Measurements from ENCODE around the gene CTDSP2. TPM values are rescaled to one million over a fixed set of nuclear protein-coding genes. Genes with fewer than 3 reads are reported as not detected.

Gene CTDSP2
- total RNA-seq, 1 experiment from 2014 or later = 82.7 TPM

DNA sequence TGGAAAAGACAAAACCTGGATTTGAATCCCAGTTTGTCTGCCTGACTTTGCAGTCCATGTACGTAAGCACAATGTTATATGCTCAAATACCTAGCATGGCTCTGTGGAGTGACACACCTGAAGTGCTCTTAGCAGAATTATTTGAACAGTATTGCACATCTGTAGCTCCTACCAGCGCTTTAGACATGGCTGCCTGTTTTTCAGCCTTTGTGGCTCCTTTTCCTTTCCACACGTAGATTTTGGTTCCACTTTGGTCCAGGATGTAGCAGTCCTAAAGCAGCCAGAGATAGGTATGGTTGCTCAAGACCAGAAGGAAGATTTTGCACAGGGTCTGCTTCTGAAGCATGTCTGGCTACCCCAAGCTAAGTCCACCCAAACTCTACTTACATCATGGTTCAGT is 37.1 kb downstream of the CTDSP2 start:
- Histone ChIP-seq H3K4me2 (ENCODE audit: low read length) (no peak overlapping the region), H3K9me3 (ENCODE audit: control insufficient read depth in 1 of 2, insufficient read depth in 1 of 2, low read depth in 1 of 2, low read length in 2 of 2) (no peaks in the 10 kb centered on the region), H3K27me3 (ENCODE audit: insufficient read depth, low read length) (no peaks in the 10 kb centered on the region), H3K4me3 (replicated peaks in 1 of 2; ENCODE audit: low read depth in 1 of 2, low read length in 2 of 2) (no peak overlapping the region), H3K9me2 (ENCODE audit: insufficient read depth) (no peaks in the 10 kb centered on the region), H3K27ac (ENCODE audit: low read depth, low read length) (no peak overlapping the region), H3K36me3 (ENCODE audit: control insufficient read depth in 1 of 2, insufficient read depth in 2 of 2, low read length in 2 of 2) (no peaks in the 10 kb centered on the region), H4K20me1 (ENCODE audit: insufficient read depth) (no peaks in the 10 kb centered on the region), H3K9ac (ENCODE audit: low read length) (no peak overlapping the region), H2AFZ (ENCODE audit: low read depth, low read length, poor library complexity, severe bottlenecking) (no peak overlapping the region), H3K4me1 (ENCODE audit: control insufficient read depth in 1 of 2, insufficient read depth in 2 of 2, low read length in 2 of 2) (peaks cover 0 to 13% of the 10 kb centered on the region in 2 experiments; a peak in 2 of 4 replicates), H3K79me2 (ENCODE audit: insufficient read depth, low read length) (no peaks in the 10 kb centered on the region)
- BruUV-seq (replicated peaks) = no TSS peak
- ATAC-seq (no peak), DNase-seq (ENCODE audit: low read depth, low spot score) (no peak)
- ChIA-PET RAD21 (ENCODE audit: low non-redundant PET in 1 of 2, low total read pairs in 2 of 2, uncharacterized antibody in 2 of 2, unreplicated experiment in 2 of 2) (no interaction called here), POLR2A (no interaction called here), CTCF (no interaction called here)
- TF ChIP-seq CEBPB (IDR thresholded peaks at IDR 0.05; ENCODE audit: low read depth) (no peak), SIN3A (IDR thresholded peaks at IDR 0.05; ENCODE audit: low read depth) (no peak), RAD21 (IDR thresholded peaks at IDR 0.05; ENCODE audit: low read depth) (no peak), FOSL1 (IDR thresholded peaks at IDR 0.05; ENCODE audit: low read depth) (no peak), TCF7L2 (IDR thresholded peaks at IDR 0.05; ENCODE audit: borderline replicate concordance, extremely low read depth, insufficient read depth, insufficient read length) (no peak), POLR2A (IDR thresholded peaks at IDR 0.05; ENCODE audit: borderline replicate concordance, extremely low read depth, insufficient read depth, insufficient read length) (no peak), ZFX (IDR thresholded peaks at IDR 0.05) (no peak), YY1 (IDR thresholded peaks at IDR 0.05; ENCODE audit: extremely low read depth, insufficient replicate concordance, low read depth, low read length) (no peak), JUND (IDR thresholded peaks at IDR 0.05) (no peak), EZH2phosphoT487 (IDR thresholded peaks at IDR 0.05; ENCODE audit: borderline replicate concordance) (no peak), EGR1 (IDR thresholded peaks at IDR 0.05; ENCODE audit: low read depth) (no peak), ELF1 (IDR thresholded peaks at IDR 0.05; ENCODE audit: borderline replicate concordance, low read depth) (no peak), CBX3 (IDR thresholded peaks at IDR 0.05; ENCODE audit: low read depth) (no peak), ZNF274 (IDR thresholded peaks at IDR 0.05; ENCODE audit: low read depth, low read length) (no peak)
- TF ChIP-seq, protein P1, sequence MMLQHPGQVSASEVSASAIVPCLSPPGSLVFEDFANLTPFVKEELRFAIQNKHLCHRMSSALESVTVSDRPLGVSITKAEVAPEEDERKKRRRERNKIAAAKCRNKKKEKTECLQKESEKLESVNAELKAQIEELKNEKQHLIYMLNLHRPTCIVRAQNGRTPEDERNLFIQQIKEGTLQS (IDR thresholded peaks at IDR 0.05) = no peak
- TF ChIP-seq, protein P2, sequence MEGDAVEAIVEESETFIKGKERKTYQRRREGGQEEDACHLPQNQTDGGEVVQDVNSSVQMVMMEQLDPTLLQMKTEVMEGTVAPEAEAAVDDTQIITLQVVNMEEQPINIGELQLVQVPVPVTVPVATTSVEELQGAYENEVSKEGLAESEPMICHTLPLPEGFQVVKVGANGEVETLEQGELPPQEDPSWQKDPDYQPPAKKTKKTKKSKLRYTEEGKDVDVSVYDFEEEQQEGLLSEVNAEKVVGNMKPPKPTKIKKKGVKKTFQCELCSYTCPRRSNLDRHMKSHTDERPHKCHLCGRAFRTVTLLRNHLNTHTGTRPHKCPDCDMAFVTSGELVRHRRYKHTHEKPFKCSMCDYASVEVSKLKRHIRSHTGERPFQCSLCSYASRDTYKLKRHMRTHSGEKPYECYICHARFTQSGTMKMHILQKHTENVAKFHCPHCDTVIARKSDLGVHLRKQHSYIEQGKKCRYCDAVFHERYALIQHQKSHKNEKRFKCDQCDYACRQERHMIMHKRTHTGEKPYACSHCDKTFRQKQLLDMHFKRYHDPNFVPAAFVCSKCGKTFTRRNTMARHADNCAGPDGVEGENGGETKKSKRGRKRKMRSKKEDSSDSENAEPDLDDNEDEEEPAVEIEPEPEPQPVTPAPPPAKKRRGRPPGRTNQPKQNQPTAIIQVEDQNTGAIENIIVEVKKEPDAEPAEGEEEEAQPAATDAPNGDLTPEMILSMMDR (IDR thresholded peaks at IDR 0.05 in 2 of 3, conservative IDR thresholded peaks at IDR 0.05 in 1 of 3; ENCODE audit: borderline replicate concordance in 1 of 3, insufficient read depth in 1 of 3, low read depth in 2 of 3, low read length in 2 of 3) = no peak
- TF ChIP-seq, protein P3, sequence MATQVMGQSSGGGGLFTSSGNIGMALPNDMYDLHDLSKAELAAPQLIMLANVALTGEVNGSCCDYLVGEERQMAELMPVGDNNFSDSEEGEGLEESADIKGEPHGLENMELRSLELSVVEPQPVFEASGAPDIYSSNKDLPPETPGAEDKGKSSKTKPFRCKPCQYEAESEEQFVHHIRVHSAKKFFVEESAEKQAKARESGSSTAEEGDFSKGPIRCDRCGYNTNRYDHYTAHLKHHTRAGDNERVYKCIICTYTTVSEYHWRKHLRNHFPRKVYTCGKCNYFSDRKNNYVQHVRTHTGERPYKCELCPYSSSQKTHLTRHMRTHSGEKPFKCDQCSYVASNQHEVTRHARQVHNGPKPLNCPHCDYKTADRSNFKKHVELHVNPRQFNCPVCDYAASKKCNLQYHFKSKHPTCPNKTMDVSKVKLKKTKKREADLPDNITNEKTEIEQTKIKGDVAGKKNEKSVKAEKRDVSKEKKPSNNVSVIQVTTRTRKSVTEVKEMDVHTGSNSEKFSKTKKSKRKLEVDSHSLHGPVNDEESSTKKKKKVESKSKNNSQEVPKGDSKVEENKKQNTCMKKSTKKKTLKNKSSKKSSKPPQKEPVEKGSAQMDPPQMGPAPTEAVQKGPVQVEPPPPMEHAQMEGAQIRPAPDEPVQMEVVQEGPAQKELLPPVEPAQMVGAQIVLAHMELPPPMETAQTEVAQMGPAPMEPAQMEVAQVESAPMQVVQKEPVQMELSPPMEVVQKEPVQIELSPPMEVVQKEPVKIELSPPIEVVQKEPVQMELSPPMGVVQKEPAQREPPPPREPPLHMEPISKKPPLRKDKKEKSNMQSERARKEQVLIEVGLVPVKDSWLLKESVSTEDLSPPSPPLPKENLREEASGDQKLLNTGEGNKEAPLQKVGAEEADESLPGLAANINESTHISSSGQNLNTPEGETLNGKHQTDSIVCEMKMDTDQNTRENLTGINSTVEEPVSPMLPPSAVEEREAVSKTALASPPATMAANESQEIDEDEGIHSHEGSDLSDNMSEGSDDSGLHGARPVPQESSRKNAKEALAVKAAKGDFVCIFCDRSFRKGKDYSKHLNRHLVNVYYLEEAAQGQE (IDR thresholded peaks at IDR 0.05; ENCODE audit: low read depth) = no peak
- TF ChIP-seq, protein P4, sequence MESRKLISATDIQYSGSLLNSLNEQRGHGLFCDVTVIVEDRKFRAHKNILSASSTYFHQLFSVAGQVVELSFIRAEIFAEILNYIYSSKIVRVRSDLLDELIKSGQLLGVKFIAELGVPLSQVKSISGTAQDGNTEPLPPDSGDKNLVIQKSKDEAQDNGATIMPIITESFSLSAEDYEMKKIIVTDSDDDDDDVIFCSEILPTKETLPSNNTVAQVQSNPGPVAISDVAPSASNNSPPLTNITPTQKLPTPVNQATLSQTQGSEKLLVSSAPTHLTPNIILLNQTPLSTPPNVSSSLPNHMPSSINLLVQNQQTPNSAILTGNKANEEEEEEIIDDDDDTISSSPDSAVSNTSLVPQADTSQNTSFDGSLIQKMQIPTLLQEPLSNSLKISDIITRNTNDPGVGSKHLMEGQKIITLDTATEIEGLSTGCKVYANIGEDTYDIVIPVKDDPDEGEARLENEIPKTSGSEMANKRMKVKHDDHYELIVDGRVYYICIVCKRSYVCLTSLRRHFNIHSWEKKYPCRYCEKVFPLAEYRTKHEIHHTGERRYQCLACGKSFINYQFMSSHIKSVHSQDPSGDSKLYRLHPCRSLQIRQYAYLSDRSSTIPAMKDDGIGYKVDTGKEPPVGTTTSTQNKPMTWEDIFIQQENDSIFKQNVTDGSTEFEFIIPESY (IDR thresholded peaks at IDR 0.05; ENCODE audit: extremely low read depth, insufficient replicate concordance, low read length) = no peak
- TF ChIP-seq, protein P5, sequence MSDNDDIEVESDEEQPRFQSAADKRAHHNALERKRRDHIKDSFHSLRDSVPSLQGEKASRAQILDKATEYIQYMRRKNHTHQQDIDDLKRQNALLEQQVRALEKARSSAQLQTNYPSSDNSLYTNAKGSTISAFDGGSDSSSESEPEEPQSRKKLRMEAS (IDR thresholded peaks at IDR 0.05) = no peak
- intact Hi-C loops (cut with micrococcal nuclease) = no loop called here

Measured in HCT116 (cell line).